Fibroblast of mammary gland (primary cell): Measurements from ENCODE around the gene SGIP1.

Source experiments
- DNase-seq: peaks from one replicate; pipeline ENCODE4 v3.0.0-alpha.2; 2010; ENCODE audit warnings: low read depth
- H3K4me3 ChIP-seq: 2 replicates; pipeline ENCODE4 v1.5.1; 2011; ENCODE audit warnings: low read depth, mild to moderate bottlenecking, low read length, moderate library complexity; ENCODE audit not compliant: control insufficient read depth
- TF ChIP-seq, protein P1 (sequence below): conservative IDR thresholded peaks from 2 replicates; pipeline ENCODE4 v1.5.1; 2011; ENCODE audit warnings: low read depth, low read length, inconsistent platforms; ENCODE audit not compliant: control insufficient read depth, insufficient read depth

Gene SGIP1

DNA sequence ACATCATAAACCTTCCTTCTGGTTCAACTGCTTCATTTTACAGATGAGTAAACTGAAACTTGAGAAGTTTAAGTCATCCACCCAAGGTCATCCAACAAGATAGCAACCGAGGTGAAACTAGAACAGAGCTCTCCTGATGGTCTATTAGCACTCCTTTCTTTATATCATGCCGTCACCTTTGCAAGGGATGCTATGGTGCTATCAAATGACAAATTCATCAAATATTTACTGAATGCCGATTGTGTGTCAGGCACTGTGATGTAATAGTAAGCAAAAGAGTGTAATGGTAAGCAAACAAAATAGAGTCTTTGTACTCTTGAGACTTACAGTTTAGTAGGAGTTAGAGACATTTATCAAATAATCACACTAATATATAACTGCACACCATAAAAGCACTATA lies 14.0 kb upstream of the SGIP1 start:
- no peak for DNase-seq
- H3K4me3 ChIP-seq = no peak overlapping the region
- TF ChIP-seq, protein P1, sequence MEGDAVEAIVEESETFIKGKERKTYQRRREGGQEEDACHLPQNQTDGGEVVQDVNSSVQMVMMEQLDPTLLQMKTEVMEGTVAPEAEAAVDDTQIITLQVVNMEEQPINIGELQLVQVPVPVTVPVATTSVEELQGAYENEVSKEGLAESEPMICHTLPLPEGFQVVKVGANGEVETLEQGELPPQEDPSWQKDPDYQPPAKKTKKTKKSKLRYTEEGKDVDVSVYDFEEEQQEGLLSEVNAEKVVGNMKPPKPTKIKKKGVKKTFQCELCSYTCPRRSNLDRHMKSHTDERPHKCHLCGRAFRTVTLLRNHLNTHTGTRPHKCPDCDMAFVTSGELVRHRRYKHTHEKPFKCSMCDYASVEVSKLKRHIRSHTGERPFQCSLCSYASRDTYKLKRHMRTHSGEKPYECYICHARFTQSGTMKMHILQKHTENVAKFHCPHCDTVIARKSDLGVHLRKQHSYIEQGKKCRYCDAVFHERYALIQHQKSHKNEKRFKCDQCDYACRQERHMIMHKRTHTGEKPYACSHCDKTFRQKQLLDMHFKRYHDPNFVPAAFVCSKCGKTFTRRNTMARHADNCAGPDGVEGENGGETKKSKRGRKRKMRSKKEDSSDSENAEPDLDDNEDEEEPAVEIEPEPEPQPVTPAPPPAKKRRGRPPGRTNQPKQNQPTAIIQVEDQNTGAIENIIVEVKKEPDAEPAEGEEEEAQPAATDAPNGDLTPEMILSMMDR = no peak

DNA sequence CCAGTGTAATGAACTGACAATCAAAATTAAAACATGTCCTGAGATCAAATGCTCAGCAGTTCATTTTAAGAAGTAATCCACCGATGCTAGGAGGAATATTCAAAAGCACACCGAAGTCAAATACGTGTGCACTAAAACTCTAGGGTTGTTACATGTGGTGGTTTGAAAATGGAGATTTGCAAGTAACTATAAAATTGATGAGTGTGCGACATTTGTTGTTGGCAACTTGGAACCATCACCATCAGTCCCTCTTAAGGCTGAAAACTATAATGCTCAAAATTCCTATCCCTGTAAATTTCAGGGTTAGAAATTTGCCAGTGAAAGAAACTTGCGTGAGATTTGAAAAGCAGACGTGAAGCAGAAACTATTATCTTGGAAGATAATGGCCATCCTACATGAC lies 13.3 kb upstream of the SGIP1 start:
- no peak for DNase-seq
- H3K4me3 ChIP-seq = no peak overlapping the region
- TF ChIP-seq, protein P1 = no peak

DNA sequence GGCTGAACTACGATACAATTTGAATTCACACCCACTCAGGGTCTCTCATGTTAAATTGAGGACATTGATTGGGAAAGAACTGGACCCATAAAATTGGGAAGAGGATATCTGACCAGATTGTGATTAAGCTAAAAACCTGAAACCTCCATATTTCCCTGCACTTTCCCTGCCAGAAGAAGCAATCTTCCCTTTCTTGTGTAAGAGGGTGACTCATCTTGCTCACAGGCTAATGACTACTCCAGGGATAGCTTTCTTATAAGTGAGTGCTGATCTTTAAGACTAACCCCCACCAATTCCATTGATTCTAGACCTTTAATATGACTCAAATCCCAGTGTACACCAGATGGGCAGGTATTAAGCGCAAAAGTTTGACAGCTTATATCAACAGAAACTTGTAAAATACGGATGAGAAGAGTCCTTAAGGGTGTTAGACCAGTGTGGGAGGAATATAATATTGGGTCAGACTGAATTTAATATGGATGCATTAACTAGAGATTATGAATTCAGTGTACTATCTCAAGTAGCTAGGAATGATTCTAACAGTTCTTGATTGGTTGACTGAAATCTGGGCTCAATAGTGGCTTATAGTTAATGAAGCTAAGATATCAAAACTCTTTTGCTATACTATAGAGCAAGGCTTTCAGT lies 12.1 kb upstream of the SGIP1 start:
- DNase-seq = peak; percentile 93
- TF ChIP-seq, protein P1 = no peak
- H3K4me3 ChIP-seq = no peak overlapping the region

DNA sequence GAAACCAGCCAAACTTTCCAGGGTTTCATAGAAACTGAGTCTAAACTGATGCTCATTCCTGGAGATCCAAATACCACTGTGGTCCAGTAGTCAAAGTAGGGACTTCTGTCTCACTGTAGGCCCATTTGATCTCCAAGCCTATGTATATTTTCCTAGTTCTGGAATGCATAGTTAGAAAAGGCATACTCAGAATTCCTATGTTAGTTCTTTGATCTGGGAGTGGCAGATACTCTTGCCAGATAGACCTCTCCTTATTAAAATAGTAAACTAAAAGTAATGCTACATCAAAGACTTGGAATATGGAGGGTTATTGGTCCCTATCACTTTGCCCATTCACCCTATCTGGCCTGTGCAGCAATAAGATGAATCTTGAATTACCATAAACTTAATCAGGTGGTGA lies 10.4 kb upstream of the SGIP1 start:
- DNase-seq = no peak
- TF ChIP-seq, protein P1 = no peak
- no peak overlapping the region for H3K4me3 ChIP-seq

DNA sequence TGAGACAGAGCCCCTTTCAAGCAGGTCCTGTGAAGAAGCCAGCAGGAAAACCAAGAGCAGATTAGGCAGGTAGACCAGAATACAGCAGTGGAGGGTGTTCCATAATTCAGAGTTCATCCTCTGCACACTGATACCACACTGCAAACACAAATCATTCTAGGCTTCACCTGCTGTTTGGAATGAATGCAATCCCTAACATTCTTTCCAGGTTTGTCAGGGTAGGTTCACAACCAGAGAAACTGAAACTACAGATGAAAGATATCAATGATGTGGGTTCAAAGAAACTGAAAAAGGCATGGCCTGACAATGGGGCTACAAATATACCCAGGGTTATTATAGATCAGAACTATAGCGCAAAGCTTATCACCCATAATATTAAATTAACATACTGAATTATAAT lies 8.9 kb upstream of the SGIP1 start:
- no peak overlapping the region for H3K4me3 ChIP-seq
- no peak for DNase-seq
- TF ChIP-seq, protein P1 = no peak

DNA sequence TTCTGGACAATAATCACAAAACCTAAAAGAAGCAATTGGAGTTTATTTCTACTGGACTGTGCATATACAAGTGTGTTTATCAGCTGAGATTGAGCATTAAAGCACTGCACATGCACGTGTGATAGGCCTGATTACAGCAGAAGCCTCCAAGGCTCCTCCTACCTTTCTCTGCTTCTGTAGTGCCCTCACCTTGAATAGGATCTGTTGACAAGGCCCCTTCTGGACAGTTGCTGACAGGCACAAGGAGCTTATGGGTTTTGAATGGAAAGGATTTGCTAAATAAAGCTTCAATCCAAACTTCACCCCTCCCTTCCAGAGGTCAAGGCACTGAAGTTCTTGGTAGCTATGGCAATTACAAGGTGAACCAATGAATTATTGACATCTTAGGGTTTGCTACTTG lies 7.9 kb upstream of the SGIP1 start:
- DNase-seq = no peak

DNA sequence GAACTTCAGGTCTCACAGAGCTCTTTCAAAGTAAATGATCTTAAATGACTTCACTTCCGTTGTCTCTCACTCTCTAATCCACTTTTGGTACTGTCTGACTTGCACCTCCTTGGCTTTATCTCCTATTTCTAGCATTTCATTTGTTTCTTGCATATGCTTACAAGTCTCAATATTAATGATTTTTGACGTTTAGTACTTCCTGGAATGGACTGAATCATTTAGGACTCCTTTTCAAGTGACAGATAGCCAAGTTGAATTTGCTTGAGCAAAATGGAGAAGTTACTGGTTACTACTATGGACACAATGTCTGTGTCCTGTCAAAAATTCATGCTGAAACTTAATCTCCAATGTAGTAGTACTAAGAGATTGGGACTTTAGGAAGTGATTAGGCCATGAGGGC lies 7.0 kb upstream of the SGIP1 start:
- TF ChIP-seq, protein P1 = no peak
- H3K4me3 ChIP-seq = no peak overlapping the region
- no peak for DNase-seq

More for the DNA sequence above, 7.9 kb upstream of the SGIP1 start:
- H3K4me3 ChIP-seq = no peak overlapping the region
- TF ChIP-seq, protein P1 = no peak
